Daoy (cell line): ENCODE results near the gene BIN1. TPM values are rescaled to one million over a fixed set of nuclear protein-coding genes. Genes with fewer than 3 reads are reported as not detected.
A peak's percentile ranks its signal among the peaks of the same experiment; 100 is the strongest.

ENCODE experiments used
- DNase-seq: peaks from one replicate; pipeline ENCODE4 v3.0.0-alpha.2; 2015; ENCODE audit warnings: low read depth
- total RNA-seq: library from RNA; depleted of rRNA; stranded (reverse); fragments of >200 nt; shearing (Covaris generic); gene quantifications from 2 replicates; pipeline ENCODE4 v1.2.3, GENCODE V29; 2014

The BIN1 gene
- total RNA-seq, 1 experiment from 2014 or later: 74.2 TPM

- DNase-seq: no peak
These were observed 3.5 kb downstream of the BIN1 start for GRCh38 chr2:127103243-127104165.

GRCh38 chr2:127102521-127103242 is 4.3 kb downstream of the BIN1 start:
- no peak for DNase-seq

- DNase-seq: no peak
These were observed 5.0 kb downstream of the BIN1 start for GRCh38 chr2:127101756-127102477.

GRCh38 chr2:127101048-127101611 is 5.8 kb downstream of the BIN1 start:
- no peak for DNase-seq

- no peak for DNase-seq
These were observed 6.5 kb downstream of the BIN1 start for GRCh38 chr2:127100251-127101047.

- no peak for DNase-seq
These were observed 8.2 kb downstream of the BIN1 start for GRCh38 chr2:127098711-127099110.

- no peak for DNase-seq
These were observed 8.9 kb downstream of the BIN1 start for GRCh38 chr2:127097841-127098651.

GRCh38 chr2:127097471-127097765 is 9.5 kb downstream of the BIN1 start:
- no peak for DNase-seq

GRCh38 chr2:127096718-127097470 is 10.1 kb downstream of the BIN1 start:
- no peak for DNase-seq

GRCh38 chr2:127096280-127096679 is 10.7 kb downstream of the BIN1 start:
- no peak for DNase-seq

- no peak for DNase-seq
These were observed 11.2 kb downstream of the BIN1 start for GRCh38 chr2:127095784-127096183.

GRCh38 chr2:127095367-127095641 is 11.7 kb downstream of the BIN1 start:
- DNase-seq: no peak

- DNase-seq: peak; percentile 38
These were observed 12.2 kb downstream of the BIN1 start for GRCh38 chr2:127094509-127095366.

GRCh38 chr2:127093648-127094210 is 13.2 kb downstream of the BIN1 start:
- no peak for DNase-seq

GRCh38 chr2:127092901-127093516 is 13.9 kb downstream of the BIN1 start:
- DNase-seq: no peak

GRCh38 chr2:127092306-127092705 is 14.6 kb downstream of the BIN1 start:
- no peak for DNase-seq

- no peak for DNase-seq
These were observed 15.1 kb downstream of the BIN1 start for GRCh38 chr2:127091886-127092285.

GRCh38 chr2:127091148-127091547 is 15.8 kb downstream of the BIN1 start:
- DNase-seq: no peak
